ENCODE data around the gene SHFL.

SHFL gene

GRCh38 chr19:10110972-10111317 is 24.8 kb downstream of the SHFL start:
- Mint-ChIP-seq H3K36me3 (ENCODE audit: low read depth) (peaks cover 32% of the 10 kb centered on the region), H3K4me1 (ENCODE audit: low read depth) (peaks cover 29% of the 10 kb centered on the region), H3K27me3 (ENCODE audit: low read depth) (no peaks in the 10 kb centered on the region), H3K4me3 (no peak overlapping the region), H3K9me3 (no peaks in the 10 kb centered on the region), H3K27ac (no peak overlapping the region)

GRCh38 chr19:10111405-10111811 is 25.3 kb downstream of the SHFL start, which contains the start of gene P2RY11:
TSS of gene P2RY11 (plus strand) at chr19:10111693. CDS start at chr19:10111722, 29 bp downstream.
- Mint-ChIP-seq H3K36me3 (ENCODE audit: low read depth) (peaks cover 37% of the 10 kb centered on the region), H3K27me3 (ENCODE audit: low read depth) (no peaks in the 10 kb centered on the region), H3K4me3 (peak within 1 kb of the TSS; percentile 42), H3K4me1 (ENCODE audit: low read depth) (peaks cover 31% of the 10 kb centered on the region), H3K9me3 (no peaks in the 10 kb centered on the region), H3K27ac (peak within 1 kb of the TSS; percentile 84)

- H3K27me3 Mint-ChIP-seq (ENCODE audit: low read depth) = no peaks in the 10 kb centered on the region
- no peaks in the 10 kb centered on the region for H3K9me3 Mint-ChIP-seq
- H3K4me3 Mint-ChIP-seq = peak overlapping the region; percentile 42
- H3K4me1 Mint-ChIP-seq (ENCODE audit: low read depth) = peaks cover 26% of the 10 kb centered on the region
- H3K27ac Mint-ChIP-seq = peak overlapping the region; percentile 84
- H3K36me3 Mint-ChIP-seq (ENCODE audit: low read depth) = peaks cover 33% of the 10 kb centered on the region
Measured at GRCh38 chr19:10112037-10112761, 26.1 kb downstream of the SHFL start.

GRCh38 chr19:10112895-10113591 is 26.9 kb downstream of the SHFL start:
- Mint-ChIP-seq H3K36me3 (ENCODE audit: low read depth) (peaks cover 31% of the 10 kb centered on the region), H3K27ac (peak overlapping the region; percentile 84), H3K4me3 (no peak overlapping the region), H3K4me1 (ENCODE audit: low read depth) (peaks cover 23% of the 10 kb centered on the region), H3K27me3 (ENCODE audit: low read depth) (no peaks in the 10 kb centered on the region), H3K9me3 (no peaks in the 10 kb centered on the region)

- peaks cover 31% of the 10 kb centered on the region for H3K36me3 Mint-ChIP-seq (ENCODE audit: low read depth)
- no peaks in the 10 kb centered on the region for H3K9me3 Mint-ChIP-seq
- H3K4me1 Mint-ChIP-seq (ENCODE audit: low read depth) = peaks cover 23% of the 10 kb centered on the region
- H3K4me3 Mint-ChIP-seq = no peak overlapping the region
- no peaks in the 10 kb centered on the region for H3K27me3 Mint-ChIP-seq (ENCODE audit: low read depth)
- H3K27ac Mint-ChIP-seq = no peak overlapping the region
Measured at GRCh38 chr19:10113592-10113963, 27.5 kb downstream of the SHFL start.

- H3K27ac Mint-ChIP-seq = no peak overlapping the region
- H3K4me1 Mint-ChIP-seq (ENCODE audit: low read depth) = peaks cover 27% of the 10 kb centered on the region
- H3K27me3 Mint-ChIP-seq (ENCODE audit: low read depth) = no peaks in the 10 kb centered on the region
- H3K36me3 Mint-ChIP-seq (ENCODE audit: low read depth) = peaks cover 28% of the 10 kb centered on the region
- H3K9me3 Mint-ChIP-seq = no peaks in the 10 kb centered on the region
- no peak overlapping the region for H3K4me3 Mint-ChIP-seq
Measured at GRCh38 chr19:10113964-10114650, 28.0 kb downstream of the SHFL start.

- H3K4me3 Mint-ChIP-seq = no peak overlapping the region
- peaks cover 25% of the 10 kb centered on the region for H3K36me3 Mint-ChIP-seq (ENCODE audit: low read depth)
- H3K4me1 Mint-ChIP-seq (ENCODE audit: low read depth) = peaks cover 31% of the 10 kb centered on the region
- H3K9me3 Mint-ChIP-seq = no peaks in the 10 kb centered on the region
- no peaks in the 10 kb centered on the region for H3K27me3 Mint-ChIP-seq (ENCODE audit: low read depth)
- peak overlapping the region; percentile 31 for H3K27ac Mint-ChIP-seq
Measured at GRCh38 chr19:10114651-10115391, 28.7 kb downstream of the SHFL start.

- Mint-ChIP-seq H3K27ac (no peak overlapping the region), H3K4me1 (ENCODE audit: low read depth) (peaks cover 33% of the 10 kb centered on the region)
Measured at GRCh38 chr19:10115392-10116084, 29.4 kb downstream of the SHFL start.

GRCh38 chr19:10116085-10116865 is 30.2 kb downstream of the SHFL start:
- Mint-ChIP-seq H3K9me3 (no peaks in the 10 kb centered on the region), H3K4me1 (ENCODE audit: low read depth) (peaks cover 30% of the 10 kb centered on the region), H3K27ac (no peak overlapping the region), H3K36me3 (ENCODE audit: low read depth) (peaks cover 18% of the 10 kb centered on the region), H3K4me3 (peak overlapping the region; percentile 10), H3K27me3 (ENCODE audit: low read depth) (no peaks in the 10 kb centered on the region)

More at GRCh38 chr19:10115392-10116084, 29.4 kb downstream of the SHFL start:
- Mint-ChIP-seq H3K36me3 (ENCODE audit: low read depth) (peaks cover 20% of the 10 kb centered on the region), H3K9me3 (no peaks in the 10 kb centered on the region), H3K4me3 (no peak overlapping the region), H3K27me3 (ENCODE audit: low read depth) (no peaks in the 10 kb centered on the region)

GRCh38 chr19:10116866-10117616 is 30.9 kb downstream of the SHFL start:
- no peaks in the 10 kb centered on the region for H3K9me3 Mint-ChIP-seq
- H3K27me3 Mint-ChIP-seq (ENCODE audit: low read depth) = no peaks in the 10 kb centered on the region
- peaks cover 14% of the 10 kb centered on the region for H3K36me3 Mint-ChIP-seq (ENCODE audit: low read depth)
- no peak overlapping the region for H3K27ac Mint-ChIP-seq
- no peak overlapping the region for H3K4me3 Mint-ChIP-seq
- peaks cover 27% of the 10 kb centered on the region for H3K4me1 Mint-ChIP-seq (ENCODE audit: low read depth)

- Mint-ChIP-seq H3K27me3 (ENCODE audit: low read depth) (no peaks in the 10 kb centered on the region), H3K4me3 (peak overlapping the region; percentile 95), H3K4me1 (ENCODE audit: low read depth) (peaks cover 16% of the 10 kb centered on the region), H3K36me3 (ENCODE audit: low read depth) (peaks cover 10% of the 10 kb centered on the region), H3K9me3 (no peaks in the 10 kb centered on the region), H3K27ac (peak overlapping the region; percentile 86)
Measured at GRCh38 chr19:10118960-10119359, 32.8 kb downstream of the SHFL start.

- Mint-ChIP-seq H3K27me3 (ENCODE audit: low read depth) (no peaks in the 10 kb centered on the region), H3K27ac (no peak overlapping the region), H3K4me3 (no peak overlapping the region), H3K9me3 (no peaks in the 10 kb centered on the region), H3K36me3 (ENCODE audit: low read depth) (peaks cover 13% of the 10 kb centered on the region), H3K4me1 (ENCODE audit: low read depth) (peaks cover 16% of the 10 kb centered on the region)
Measured at GRCh38 chr19:10120538-10121189, 34.5 kb downstream of the SHFL start.
